Activated naive CD4-positive, alpha-beta T cell treated with anti-CD3 and anti-CD28 coated beads, Interleukin-2, amount 50 U/mL, for 16 hours (primary cell): ENCODE data around the gene ATP1A4.
"Not testable (repeated sequence)": the region's sequence is repeated elsewhere in the genome, so short reads cannot be mapped to it uniquely, and the experiment has no call there.

Experiments used
- DNase-seq: peaks from one replicate; pipeline ENCODE4 v3.0.0-alpha.2; 2020

Gene ATP1A4

DNA sequence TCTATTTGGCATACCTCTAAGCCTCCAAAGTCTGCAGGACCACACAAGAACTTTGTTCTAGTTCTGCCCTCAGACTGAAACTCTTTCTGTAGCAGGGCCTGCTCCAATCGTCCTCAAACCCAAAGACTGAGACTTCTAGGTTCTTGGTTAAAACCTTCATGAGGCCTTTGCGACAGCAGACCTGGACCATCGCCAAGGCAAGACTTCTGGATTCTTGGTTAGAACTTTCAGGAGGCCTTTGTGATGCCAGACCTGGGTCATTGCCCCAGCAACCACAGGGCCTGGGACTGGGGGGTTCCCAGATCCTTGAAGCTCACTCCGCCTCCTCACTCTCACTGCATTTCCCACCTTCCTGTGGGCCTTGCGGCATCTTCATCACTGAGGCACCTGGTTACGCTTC, at the start of gene ATP1A4:
Gene ATP1A4, plus strand, starts transcription at position 301 of the 400 bp plus-strand sequence. CDS start 438 bp downstream, outside the sequence.
- no peak for DNase-seq

DNA sequence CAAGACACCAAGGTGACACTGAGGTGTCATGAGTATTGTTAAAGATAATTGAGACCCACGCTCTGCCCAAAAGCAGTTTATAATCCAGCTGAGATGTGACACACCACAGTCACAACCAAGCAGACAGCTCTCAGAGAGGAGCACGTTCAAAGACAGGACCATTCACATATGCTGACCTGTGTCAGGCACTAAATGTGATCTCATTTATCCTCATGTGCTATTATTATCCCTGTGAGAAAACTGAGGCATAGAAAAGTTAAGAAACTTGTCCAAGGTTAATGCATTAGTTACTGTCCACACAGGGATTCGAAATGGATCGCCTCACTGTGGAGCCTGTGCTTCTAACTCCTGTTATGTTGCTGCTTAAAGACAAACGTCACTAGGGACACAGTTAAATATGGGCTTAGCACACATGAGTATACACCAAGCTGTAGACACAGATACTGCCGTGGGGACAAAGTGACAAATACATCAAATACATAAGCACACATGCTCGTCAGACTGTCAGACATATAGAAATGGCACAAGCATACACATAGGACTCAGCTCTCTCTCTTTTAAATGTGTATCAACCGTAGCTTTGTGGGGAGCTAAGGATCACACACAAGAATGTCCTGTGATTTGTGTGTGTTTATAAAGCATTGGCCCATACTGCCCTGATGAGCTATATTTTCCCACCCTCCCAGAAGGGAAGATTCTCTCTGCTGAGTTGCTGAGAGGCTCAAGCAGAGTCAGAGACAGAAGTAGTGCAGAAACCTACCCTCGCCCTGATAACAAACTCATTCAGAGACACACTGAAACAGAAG, 49.5 kb upstream of the ATP1A4 start:
- DNase-seq: no peak

DNA sequence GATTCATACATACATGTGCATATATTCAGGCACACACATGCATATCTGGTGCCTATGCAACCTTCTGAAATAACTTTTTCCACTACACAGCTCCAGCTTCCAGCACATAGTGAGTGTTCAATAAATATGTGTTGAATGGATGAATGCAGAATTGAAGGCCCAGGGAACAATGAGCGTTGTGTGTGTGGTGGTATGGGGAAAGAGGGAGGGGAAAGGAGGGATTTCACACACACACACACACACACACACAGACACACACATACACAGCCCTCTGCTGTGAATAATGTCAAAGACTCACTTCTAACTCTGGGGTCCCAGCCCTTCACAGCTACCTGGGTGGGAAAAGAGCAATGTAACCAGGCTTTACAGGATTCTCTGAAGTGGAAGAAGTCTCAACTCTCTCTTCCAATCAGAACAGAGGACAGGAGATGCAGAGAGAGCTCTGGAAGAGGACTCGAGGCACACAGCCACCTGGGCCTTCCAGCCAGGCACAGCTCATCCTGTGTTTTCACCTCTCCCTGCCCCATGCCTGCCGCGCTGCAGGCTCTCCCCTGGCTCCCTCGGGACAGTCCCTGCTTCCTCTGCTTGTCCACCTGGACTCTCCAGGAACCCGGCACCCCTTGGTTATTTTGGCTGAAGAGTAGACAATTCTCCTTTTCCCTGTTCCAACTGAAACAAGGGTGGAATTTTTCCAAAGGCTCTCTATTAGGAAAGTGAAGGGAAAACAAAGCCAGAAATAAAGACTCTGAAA, 47.6 kb upstream of the ATP1A4 start:
- DNase-seq: no peak

DNA sequence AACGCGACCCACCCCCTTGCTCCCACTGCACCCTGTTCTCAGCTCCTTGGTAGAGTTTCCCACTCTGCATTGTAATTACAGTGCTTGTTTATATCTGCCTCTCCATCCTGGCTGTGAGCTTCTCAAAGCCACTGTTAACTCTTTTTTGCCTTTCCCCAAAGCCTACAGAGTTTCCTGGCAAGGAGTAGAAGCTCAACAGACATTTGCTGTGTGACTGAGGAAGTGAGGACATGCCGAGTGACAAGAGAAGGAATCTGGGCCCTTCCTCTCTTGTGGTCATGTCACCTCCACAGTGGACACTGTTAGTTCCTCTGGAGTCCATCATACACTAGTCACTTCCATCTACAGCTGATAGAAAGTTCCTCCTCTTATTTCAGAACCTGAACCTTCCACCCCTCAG, 46.9 kb upstream of the ATP1A4 start:
- no peak for DNase-seq

DNA sequence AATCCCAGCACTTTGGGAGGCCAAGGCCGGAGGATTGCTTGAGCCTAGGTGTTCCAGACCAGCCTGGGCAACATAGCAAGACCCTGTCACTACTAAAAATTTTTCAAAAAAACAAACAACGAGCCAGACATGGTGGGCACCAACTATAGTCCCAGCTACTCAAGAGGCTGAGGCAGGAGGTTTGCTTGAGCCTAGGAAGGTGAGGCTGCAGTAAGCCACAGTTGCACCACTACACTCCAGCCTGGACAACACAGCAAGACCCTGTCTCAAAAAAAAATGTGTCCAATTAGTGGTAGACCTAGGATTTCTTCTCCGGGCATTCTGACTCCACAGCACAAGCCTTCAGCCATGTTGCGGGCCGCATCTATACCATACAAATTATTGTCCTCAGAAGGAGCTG, 46.2 kb upstream of the ATP1A4 start:
- DNase-seq: no peak

DNA sequence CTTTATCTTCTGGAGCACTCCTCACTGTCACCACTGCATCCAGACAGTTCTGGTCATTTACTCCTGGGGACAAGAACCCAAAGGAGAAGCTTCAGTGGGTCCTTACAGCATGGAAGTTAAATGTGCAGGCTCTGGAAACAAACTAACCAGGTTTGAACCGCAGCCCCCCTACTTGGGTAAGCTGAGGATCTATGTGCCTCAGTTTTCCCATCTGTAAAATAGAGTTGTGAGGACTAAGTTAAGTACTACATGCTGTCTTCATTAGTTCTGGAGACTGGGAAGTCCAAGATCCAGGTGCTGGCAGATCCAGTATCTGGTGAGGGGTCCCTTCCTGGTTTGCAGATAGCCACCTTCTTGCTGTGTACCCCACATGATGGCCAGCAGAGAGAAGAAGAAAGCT, 43.9 kb upstream of the ATP1A4 start:
- no peak for DNase-seq

DNA sequence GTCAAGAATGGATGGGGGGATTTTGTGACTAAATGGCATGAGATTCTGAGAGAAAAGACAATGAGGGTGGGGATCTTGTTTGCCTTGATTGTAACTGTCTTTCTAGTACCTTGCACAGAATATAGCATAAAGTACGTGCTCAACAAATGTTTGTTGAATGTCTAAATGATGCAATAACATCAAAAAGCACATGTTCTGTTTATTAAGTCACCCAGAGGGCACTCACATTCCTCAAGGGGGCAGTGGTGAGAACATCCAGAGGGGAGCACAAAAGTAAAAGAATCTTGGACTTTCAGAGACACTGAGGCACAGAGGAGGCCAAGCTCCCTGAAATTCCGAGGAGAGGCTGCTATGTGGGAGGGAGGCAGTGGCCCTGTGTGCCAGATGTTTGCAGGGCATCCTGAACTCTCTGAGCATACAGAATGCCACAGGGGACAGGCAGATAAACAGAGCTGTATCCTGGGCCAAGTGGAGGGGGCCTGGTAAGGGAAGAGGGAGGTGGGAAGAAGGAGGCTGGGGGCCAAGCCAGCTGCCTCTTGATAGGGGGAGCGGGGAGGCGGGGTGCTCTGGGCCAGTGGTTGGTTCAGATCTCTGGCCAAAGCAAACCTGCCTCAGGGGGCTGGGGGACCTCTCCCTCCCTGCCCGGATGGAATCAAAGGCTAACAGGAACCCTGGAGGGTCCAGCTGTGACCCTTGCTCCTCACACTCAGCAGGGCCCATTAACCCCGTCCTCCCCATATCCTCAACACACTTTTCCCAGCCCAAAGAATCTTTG, 42.3 kb upstream of the ATP1A4 start:
- peak; percentile 48 for DNase-seq

DNA sequence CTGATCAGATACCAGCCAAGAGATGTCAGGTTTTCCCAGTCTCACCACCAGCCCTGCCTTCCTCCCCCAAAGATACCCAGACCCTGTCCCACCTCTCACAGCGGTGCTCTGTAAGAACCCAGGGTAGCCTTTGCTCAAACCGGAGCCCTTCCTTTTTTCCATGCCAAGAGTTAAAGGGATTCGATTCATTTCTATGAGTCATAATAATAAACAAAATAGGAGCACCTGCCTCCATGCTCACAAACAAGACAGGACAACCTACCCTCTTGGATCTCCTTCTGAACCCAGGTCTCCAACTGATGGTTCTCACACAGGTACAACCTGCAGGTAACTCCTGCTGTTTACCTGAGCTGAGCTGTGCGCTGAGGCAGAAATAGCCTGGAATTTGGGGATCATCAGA, 41.7 kb upstream of the ATP1A4 start:
- DNase-seq: no peak

DNA sequence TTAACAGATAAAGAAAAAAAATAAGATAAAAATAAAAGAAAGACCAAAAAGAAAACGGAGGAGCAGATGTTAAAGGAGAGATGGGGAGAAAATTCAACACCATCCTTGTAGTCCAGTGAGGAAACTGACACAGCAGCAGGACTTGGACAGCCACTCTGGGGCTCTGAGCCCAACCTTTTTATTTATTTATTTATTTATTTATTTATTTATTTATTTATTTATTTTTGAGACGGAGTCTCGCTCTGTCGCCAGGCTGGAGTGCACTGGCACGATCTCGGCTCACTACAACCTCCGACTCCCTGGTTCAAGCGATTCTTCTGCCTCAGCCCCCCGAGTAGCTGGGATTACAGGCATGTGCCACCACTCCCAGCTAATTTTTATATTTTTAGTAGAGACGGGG, 39.9 kb upstream of the ATP1A4 start:
- not testable (repeated sequence) for DNase-seq

DNA sequence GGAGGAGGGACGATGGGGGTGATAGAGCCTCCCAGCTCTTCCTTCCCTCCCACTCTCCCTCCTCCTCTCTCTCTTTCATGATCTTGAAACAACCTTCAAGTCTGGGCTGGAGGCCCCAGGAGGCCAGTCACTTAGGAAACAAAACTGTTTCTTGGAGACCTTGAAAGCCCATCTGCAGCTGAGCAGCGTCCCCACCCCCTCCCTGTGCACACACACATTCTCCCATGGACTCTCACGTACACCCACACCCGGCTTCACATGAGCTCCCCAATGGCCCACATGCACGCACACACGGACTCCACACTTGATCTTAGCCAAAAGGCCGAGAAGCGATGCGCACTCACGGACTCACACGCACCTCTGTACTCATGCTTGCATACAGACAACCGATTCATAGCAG, 39.0 kb upstream of the ATP1A4 start:
- DNase-seq: no peak

DNA sequence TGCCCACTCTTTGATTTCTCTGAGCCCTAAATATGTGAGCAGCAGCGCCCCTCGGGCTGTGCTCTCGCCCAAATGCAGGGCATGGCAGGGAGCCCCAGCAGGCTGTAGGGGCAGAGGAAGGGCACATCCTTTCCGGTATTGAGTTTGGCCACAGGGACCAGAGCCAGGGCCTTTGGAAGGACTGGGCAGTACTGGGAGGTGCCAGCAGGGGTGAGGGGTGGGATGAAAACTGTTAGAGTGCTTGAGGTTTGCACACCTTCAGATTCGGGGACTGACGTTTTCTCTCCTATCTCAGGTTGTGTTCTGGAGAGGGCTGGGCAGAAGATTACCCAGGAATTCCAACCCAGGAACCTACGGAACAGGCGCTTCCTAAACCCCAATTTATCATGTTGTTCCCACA, 38.0 kb upstream of the ATP1A4 start:
- DNase-seq: no peak

DNA sequence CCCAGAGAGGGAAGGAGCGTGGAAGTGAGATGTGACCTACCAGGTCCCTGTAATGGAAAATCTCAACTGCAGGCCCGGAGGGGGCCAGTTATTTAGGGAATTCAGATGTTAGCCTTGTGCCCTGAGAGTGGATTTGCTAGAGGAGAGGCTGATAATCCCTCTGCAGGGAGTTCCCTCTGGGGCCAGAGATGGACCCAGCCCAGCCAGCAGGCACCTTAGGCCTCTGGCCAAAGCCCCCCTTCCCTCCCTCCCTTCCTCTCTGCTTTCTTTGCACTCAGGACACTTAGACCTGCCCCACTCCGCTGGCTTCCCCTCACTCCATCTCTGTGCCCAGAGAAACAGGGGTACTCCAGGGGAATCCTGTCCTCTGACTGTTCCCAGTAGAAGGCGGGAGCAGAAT, 37.3 kb upstream of the ATP1A4 start:
- DNase-seq: no peak

DNA sequence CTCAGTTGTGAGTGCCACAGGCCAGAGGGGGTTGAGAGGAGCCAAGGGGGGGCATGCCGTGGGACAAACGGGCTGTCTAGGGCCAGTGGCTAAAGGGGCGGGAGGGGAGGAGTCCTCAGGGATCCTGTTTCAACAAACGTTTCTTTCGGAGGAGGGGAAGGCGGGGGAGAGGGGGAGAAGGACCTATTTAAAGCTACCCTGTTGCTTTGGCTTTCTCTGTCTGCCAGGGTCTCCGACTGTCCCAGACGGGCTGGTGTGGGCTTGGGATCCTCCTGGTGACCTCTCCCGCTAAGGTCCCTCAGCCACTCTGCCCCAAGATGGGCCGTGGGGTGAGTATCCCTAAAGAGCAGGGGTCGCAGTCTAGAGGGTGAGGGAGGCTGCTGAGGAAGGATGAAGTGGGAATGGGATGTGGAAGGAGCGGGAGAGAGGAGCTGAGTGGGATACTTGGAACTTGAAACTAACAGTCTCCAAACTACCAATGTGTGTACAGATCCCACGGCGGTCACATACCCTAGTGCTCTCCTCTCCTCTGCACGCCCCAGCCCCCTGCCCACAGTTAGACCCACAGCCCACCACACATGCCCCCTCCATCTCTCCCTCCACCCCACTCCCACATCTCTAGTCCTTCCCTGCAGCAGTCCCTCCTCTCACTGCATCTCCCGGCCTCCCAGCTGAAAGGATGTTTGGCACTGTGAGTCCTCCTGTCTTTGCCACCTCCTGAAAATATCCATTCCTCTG, 35.7 kb upstream of the ATP1A4 start, which contains the start of gene ATP1A2:
Gene ATP1A2, plus strand, starts transcription at position 215 of the 738 bp plus-strand sequence. Its CDS starts 103 bp downstream, at position 318.
- no peak for DNase-seq

DNA sequence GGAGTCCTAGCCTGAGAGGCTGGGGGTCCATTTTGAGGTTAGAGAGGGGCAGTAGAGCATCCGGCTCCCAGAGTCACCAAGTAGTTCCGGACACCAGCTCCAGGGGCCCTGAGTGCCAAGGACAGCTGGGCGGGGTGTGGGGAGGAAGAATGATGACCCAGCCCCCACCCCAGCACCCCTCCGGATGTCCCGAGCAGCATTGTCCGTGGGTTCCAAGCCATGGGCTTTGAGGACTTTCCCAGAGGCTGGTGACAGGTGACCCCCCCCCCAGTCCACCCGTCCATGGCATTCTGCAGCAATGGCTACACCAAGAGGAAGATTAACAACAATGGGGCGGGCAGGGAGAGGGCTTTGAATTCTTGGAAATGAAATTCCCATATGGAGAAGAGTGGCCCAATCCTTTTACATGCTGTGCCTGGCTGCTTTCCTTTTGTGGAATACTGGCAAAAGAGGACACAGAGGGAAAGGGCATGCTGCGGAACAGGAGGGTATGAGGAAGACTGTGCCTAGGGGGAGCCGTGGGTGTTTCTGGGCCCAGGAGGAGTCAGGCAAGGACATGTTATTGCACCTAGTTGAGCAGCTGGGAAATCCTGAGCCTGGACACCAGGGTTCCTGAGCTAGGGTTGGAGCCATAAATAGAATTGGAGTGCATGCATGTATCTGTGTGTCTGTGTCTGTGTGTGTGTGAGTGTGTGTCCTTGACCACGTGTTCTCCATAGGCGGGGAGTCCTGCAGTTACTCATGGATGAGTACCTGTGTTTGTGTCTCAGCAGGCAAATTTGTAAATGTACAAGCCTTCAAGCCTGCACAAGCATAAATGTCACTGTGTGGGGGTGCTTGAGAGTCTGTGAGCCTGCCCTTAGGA, 34.9 kb upstream of the ATP1A4 start:
- no peak for DNase-seq

DNA sequence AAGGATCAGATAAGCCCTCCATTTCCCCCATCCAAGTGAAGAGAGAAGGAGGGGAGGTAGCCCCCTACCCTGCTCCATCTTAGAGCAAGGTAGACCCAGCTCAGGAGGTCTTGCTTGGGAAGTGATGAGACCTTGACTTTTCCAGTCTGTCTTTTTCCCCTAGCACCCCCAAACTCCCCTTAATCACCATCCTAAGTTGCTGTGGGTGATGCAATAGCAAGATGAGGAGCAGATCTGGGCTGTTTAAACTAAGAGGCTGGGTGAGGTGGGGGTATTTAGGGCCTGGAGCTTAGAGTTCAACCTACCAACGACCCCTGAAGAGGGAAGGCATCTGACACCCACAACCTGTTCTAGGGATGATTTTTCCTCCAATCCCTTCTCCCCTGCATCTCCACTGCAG, 34.1 kb upstream of the ATP1A4 start:
- no peak for DNase-seq

DNA sequence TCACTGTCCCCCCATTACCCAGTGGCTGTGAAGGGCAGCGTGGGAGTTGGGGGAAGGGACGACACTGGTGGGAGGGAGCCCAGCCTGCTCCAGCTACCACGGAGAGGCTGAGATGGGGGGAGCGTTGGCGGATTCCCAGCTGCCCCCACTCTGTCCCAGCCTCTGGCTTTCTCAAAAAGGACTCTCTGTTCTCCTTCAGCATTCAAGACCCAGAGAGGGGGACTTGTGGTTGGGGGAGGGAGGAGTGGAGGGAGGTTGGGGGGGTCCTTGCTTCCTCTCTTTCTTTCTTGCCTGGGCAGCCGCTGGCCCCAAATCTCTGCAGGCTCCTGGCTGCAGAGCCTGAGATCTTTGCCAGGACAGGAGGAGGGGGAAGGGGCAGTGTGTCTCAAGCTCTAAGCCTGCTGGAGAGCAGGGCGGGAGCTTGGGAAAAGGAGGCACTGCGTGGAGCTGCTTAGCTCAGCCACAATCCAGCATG, 33.7 kb upstream of the ATP1A4 start:
- DNase-seq: no peak

DNA sequence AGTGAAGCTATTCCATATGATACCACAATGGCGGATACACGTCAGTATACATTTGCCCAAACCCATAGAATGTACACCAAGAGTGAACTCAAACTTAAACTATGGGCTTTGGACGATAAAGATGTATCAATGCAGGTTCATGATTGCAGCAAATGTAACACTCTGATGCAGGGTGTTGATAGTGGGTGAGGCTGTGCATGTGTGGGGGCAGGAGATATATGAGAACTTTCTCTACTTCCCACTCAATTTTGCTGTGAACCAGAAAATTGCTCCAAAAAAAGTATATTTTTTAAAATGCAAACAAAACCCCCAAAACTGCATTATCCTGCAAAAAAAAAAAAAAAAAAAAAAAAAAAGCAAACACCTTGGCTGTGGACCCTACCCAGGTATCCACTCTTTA, 32.5 kb upstream of the ATP1A4 start:
- DNase-seq: no peak

DNA sequence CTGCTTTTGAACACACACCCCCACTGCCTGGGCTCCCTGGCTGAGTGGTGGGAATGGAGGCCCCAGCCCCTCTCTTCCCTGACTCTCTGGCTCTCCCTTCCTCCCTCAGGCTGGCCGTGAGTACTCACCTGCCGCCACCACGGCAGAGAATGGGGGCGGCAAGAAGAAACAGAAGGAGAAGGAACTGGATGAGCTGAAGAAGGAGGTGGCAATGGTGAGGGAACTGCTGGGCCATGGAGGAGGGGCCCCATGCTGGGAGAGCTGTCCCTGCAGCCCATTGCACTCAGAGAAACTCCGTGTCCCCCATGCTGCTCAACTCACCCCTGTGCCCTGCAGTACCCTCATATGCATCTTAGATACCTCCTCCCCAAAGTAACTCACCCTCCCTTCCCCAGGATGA, 30.6 kb upstream of the ATP1A4 start:
- no peak for DNase-seq

DNA sequence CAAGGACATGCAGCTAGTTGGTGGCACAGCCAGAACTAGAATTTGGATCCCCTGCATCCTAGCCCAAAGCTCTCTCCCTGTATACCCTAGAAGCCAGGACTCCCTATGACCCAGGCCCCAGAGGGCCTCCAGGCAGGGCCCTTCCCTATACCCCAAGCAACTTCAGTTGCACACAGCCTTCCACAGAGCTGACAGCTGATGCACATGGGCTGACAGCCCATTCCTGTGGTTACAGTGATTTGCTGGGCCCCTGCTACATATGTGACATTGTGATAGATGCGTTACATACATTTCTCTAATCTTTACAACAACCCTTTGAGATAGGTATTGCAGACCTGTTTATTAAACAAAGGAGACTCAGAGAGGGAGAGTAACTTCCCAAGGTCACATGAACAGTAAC, 30.0 kb upstream of the ATP1A4 start:
- DNase-seq: no peak

DNA sequence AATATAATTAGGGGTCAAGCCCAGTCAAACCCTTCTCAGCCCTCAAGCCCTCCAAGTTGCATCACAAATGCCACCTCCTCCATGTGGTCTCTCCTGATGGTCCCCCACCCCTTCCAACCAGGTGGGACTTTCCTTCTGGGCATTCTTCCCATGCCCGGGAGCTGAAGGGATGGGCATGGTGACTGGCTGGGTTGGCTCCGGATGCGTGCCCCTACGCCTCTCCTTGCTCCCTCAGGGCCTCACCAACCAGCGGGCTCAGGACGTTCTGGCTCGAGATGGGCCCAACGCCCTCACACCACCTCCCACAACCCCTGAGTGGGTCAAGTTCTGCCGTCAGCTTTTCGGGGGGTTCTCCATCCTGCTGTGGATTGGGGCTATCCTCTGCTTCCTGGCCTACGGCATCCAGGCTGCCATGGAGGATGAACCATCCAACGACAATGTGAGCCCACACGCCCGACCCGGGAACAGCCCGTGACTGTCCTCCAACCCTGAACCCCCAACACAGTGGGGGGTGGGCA, 28.4 kb upstream of the ATP1A4 start:
- no peak for DNase-seq

DNA sequence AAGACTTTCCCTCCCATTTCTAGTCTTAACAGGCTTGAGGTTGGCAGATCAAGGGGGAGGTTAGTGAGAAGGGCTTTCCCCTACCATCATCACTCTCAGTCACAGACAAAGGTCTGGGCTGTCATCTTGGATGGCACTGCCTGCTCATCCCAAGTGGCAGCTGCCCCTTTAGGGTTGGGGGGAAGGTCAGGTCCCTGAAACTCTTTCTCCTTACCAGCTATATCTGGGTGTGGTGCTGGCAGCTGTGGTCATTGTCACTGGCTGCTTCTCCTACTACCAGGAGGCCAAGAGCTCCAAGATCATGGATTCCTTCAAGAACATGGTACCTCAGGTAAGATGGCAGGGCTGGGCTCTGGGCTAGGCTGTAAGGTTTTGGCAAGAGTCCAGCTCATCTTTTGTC, 27.7 kb upstream of the ATP1A4 start:
- no peak for DNase-seq
